ENCODE data around the gene TRIM41.
"Not testable (repeated sequence)": the region's sequence is repeated elsewhere in the genome, so short reads cannot be mapped to it uniquely, and the experiment has no call there.

Gene TRIM41

DNA sequence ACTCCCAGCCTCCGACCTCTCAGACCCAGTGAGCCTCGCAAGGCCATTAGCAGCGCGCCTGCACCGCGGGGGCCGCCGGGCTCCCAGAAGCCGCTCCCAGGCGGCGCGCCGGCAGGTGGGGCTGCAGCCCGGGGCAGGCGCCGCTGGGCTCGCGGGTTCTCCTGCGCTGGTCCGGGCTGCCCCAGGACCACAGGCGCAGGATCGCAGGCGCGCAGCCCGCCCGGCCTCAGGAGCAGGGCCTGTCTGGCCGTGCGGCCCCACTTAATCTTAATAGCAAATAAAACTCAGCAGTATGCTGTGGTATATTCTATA is 50.3 kb downstream of the TRIM41 start:
- not testable (repeated sequence) for H3K27me3 ChIP-seq (ENCODE audit: control insufficient read depth, insufficient read depth, low read length); H3K36me3 ChIP-seq (ENCODE audit: control insufficient read depth, insufficient read depth, low read length); H3K9ac ChIP-seq (ENCODE audit: low read depth, low read length); H3K4me1 ChIP-seq (ENCODE audit: control insufficient read depth, insufficient read depth, low read length); H3K9me3 ChIP-seq (ENCODE audit: control insufficient read depth, insufficient read depth, low read length)
- peak overlapping the region; percentile 48 for H3K4me3 ChIP-seq (ENCODE audit: low read depth, low read length)

DNA sequence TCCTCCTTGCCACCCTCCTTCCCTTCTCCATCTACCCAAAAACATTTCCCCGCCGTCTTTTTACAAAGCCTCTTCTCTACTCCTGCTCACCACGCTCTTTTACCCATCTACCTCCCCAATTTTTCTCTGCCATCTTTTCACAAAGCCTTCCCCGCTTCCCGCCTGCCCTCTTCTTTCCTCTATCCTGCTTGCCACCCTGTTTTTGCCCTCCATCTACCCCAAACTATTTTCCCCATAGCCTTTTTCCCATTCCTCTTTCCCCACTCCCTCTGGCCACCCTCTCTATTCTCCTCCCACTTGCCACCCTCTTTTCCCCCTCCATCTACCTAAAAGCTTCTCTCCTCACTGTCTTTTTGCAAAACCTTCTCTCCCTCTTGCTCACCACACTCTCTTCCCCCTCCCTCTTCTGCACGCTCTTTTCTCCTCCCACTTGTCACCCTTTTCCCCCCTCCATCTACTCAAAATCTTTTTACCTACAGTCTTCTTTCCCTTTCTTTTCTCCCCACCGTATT is 57.2 kb downstream of the TRIM41 start:
- Histone ChIP-seq H3K4me3 (ENCODE audit: low read depth, low read length) (peak overlapping the region; percentile 97), H3K36me3 (ENCODE audit: control insufficient read depth, insufficient read depth, low read length) (no peaks in the 10 kb centered on the region), H3K9me3 (ENCODE audit: control insufficient read depth, insufficient read depth, low read length) (no peaks in the 10 kb centered on the region), H3K27me3 (ENCODE audit: control insufficient read depth, insufficient read depth, low read length) (peaks cover 2% of the 10 kb centered on the region), H3K4me1 (ENCODE audit: control insufficient read depth, insufficient read depth, low read length) (no peaks in the 10 kb centered on the region), H3K9ac (ENCODE audit: low read depth, low read length) (no peak overlapping the region)

DNA sequence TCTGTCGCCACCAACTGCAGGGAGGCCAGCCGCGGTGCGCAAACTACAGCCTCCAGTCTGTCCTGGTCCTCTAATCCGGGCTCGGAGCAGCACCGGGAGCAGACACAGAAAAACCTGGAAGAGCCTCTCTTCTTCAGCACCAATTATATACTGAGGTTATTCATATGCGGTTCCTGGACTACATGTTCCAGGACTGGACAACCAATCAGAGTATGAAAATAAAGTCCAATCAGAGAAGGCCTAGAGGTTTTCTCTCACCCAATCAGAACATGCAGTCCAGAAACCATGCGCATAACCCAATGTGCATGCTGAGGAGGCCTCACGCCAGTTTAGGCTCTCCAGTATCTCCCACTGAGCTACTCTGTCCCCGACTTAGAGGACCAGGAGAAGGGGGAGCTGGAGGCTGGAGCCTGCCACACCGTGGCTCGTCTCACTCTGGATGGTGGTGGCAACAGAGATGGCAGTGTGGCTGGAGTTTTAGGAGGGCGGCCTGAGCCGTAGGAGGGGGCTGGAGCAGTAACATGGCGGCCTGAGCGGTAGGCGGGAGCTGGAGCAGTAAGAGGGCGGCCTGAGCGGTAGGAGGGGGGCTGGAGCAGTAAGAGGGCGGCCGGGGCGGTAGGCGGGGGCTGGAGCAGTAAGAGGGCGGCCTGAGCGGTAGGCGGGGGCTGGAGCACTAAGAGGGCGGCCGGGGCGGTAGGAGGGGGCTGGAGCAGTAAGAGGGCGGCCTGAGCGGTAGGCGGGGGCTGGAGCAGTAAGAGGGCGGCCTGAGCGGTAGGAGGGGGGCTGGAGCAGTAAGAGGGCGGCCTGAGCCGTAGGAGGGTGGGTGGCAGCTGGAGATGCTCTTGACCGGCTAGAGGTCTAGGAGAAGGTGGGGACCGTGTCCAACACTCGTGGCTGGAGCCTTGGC is 58.2 kb downstream of the TRIM41 start:
- Histone ChIP-seq H3K9ac (ENCODE audit: low read depth, low read length) (peak overlapping the region; percentile 89), H3K27me3 (ENCODE audit: control insufficient read depth, insufficient read depth, low read length) (peaks cover 2% of the 10 kb centered on the region), H3K4me3 (ENCODE audit: low read depth, low read length) (peak overlapping the region; percentile 97), H3K4me1 (ENCODE audit: control insufficient read depth, insufficient read depth, low read length) (no peaks in the 10 kb centered on the region), H3K9me3 (ENCODE audit: control insufficient read depth, insufficient read depth, low read length) (no peaks in the 10 kb centered on the region), H3K36me3 (ENCODE audit: control insufficient read depth, insufficient read depth, low read length) (no peaks in the 10 kb centered on the region)

DNA sequence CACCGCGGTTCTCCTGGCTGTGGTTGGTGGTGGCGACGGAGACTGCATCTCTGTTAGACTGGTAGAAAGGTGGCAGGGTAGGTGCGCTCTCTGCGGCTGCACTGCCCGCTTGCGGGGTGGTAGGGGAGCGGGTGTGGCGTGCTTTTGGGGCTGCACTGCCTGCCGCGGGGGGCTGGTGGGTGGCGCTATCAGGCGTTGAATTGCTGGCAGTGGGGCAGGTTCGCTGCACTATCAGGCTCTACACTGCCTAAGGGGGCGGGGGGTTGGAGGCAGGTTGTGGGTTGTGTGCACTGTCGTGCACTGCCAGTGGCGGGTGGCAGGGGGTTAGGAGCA is 58.9 kb downstream of the TRIM41 start:
- Histone ChIP-seq H3K27me3 (ENCODE audit: control insufficient read depth, insufficient read depth, low read length) (peaks cover 2% of the 10 kb centered on the region), H3K4me1 (ENCODE audit: control insufficient read depth, insufficient read depth, low read length) (no peaks in the 10 kb centered on the region), H3K9ac (ENCODE audit: low read depth, low read length) (no peak overlapping the region), H3K36me3 (ENCODE audit: control insufficient read depth, insufficient read depth, low read length) (no peaks in the 10 kb centered on the region), H3K9me3 (ENCODE audit: control insufficient read depth, insufficient read depth, low read length) (no peaks in the 10 kb centered on the region), H3K4me3 (ENCODE audit: low read depth, low read length) (peak overlapping the region; percentile 97)

DNA sequence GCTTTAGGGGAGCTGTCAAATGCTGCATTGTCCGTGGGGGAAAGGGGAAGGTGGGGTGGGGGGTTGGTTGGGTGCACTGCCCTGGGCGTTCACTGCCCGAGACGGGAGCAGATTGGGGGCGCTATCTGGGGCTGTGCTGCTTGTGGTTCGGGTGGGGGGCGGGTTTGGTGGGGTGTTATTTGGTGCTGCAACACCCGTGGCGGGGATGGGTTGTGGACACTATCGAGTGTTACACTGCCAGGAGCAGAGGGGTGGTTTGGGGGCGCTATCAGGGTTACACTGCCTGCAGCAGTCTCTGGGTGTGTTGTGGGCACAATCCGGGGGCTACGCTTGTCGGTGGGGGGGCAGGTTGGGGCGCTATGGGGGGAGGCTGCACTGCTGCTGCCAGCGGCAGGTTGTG is 59.3 kb downstream of the TRIM41 start:
- H3K27me3 ChIP-seq (ENCODE audit: control insufficient read depth, insufficient read depth, low read length); H3K9me3 ChIP-seq (ENCODE audit: control insufficient read depth, insufficient read depth, low read length); H3K36me3 ChIP-seq (ENCODE audit: control insufficient read depth, insufficient read depth, low read length); H3K4me1 ChIP-seq (ENCODE audit: control insufficient read depth, insufficient read depth, low read length); H3K9ac ChIP-seq (ENCODE audit: low read depth, low read length): not testable (repeated sequence)
- peak overlapping the region; percentile 97 for H3K4me3 ChIP-seq (ENCODE audit: low read depth, low read length)

DNA sequence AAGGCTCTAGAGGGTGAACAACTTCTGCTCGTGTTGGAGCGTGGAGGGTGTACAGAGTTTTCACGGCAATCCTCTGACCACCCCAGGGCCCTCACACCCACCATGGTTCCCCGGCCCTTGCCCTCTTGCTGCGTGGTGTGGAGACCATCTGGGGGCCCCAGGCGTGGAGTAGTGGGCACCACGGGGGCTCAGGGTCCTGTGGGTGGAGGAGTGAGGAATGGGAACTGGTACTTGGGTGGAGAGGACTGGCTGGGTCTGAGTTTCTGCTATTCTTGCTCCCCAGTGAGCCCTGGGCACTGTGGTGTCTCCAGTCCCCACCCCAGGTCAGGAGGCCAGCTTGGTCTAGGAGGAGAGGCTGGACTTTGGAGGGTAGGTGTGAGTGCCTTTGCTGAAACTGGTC is 59.8 kb downstream of the TRIM41 start:
- Histone ChIP-seq H3K27me3 (ENCODE audit: control insufficient read depth, insufficient read depth, low read length) (peaks cover 2% of the 10 kb centered on the region), H3K9ac (ENCODE audit: low read depth, low read length) (no peak overlapping the region), H3K36me3 (ENCODE audit: control insufficient read depth, insufficient read depth, low read length) (no peaks in the 10 kb centered on the region), H3K4me1 (ENCODE audit: control insufficient read depth, insufficient read depth, low read length) (no peaks in the 10 kb centered on the region), H3K4me3 (ENCODE audit: low read depth, low read length) (no peak overlapping the region), H3K9me3 (ENCODE audit: control insufficient read depth, insufficient read depth, low read length) (no peaks in the 10 kb centered on the region)

DNA sequence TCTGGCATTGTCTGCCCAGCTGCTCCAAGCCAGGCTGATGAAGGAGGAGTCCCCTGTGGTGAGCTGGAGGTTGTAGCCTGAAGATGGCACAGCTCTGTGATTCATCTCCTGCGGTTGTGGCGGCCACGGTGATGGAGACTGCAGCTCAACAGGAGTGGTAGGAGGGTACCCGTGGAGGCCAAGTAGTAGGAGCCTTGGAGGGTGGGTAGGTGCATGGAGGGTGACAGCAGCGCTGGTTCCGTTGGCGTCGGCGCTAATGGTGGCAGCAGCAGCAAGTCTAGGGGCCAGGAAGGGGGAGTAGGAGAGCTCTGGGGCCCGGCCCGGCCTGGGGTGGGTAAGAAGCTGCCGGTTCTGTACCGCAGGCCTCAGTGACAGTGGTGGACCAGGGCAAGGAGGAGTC is 60.3 kb downstream of the TRIM41 start:
- no peaks in the 10 kb centered on the region for H3K9me3 ChIP-seq (ENCODE audit: control insufficient read depth, insufficient read depth, low read length)
- no peak overlapping the region for H3K9ac ChIP-seq (ENCODE audit: low read depth, low read length)
- peaks cover 2% of the 10 kb centered on the region for H3K27me3 ChIP-seq (ENCODE audit: control insufficient read depth, insufficient read depth, low read length)
- no peaks in the 10 kb centered on the region for H3K4me1 ChIP-seq (ENCODE audit: control insufficient read depth, insufficient read depth, low read length)
- no peaks in the 10 kb centered on the region for H3K36me3 ChIP-seq (ENCODE audit: control insufficient read depth, insufficient read depth, low read length)
- no peak overlapping the region for H3K4me3 ChIP-seq (ENCODE audit: low read depth, low read length)

DNA sequence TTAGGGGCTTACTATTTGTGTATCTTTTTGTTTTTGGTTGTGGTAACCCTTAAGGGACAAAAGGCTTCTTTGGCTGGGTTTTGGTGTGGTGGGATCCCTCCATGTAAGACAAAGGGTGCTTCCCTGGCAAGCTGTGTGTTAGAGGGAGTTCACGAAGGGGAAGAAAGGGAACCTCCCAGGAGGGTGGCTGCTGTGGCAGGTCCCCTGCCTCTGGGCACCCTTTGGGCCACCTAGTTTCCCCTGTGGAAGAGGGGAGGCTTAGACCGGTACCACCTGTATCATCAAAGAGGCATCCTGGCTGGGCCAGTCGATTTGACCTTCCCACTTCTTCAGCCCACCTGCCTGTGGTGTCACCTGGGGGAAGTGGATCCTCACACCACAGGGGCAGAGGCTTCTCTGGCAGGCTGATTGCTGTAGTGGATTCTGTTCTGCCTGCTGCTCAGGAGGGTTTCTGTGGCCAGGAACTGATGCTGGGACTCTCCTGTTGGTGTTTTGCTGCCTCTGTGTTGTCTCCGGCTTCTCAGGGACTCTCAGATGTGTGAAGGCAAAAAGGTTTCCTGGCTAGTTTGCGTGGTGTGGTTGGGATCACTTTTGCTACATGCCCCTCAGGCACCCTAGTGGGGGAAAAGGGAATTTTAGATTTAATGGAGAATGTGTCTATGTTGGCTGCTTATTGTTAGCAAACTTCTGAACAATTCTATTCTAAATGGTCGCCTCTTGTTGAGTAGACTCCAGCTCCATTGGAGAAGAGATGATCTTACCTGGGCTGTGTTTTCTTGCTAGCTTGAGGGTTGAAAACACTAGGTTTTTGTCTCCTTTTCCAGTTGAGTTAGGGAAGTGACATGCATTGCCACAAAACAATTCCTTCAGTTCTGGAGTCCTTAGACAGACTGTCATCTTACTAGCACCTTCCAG is 61.0 kb downstream of the TRIM41 start:
- not testable (repeated sequence) for H3K9me3 ChIP-seq (ENCODE audit: control insufficient read depth, insufficient read depth, low read length); H3K4me1 ChIP-seq (ENCODE audit: control insufficient read depth, insufficient read depth, low read length); H3K9ac ChIP-seq (ENCODE audit: low read depth, low read length); H3K4me3 ChIP-seq (ENCODE audit: low read depth, low read length); H3K27me3 ChIP-seq (ENCODE audit: control insufficient read depth, insufficient read depth, low read length); H3K36me3 ChIP-seq (ENCODE audit: control insufficient read depth, insufficient read depth, low read length)
